ENCODE data around the gene CRHR1.

- TF ChIP-seq POLR2A (IDR thresholded peaks at IDR 0.05; ENCODE audit: extremely low read depth, insufficient read length) (no peak), CTCF (IDR thresholded peaks at IDR 0.05; ENCODE audit: low read depth, low read length) (no peak)
Observed at GRCh38 chr17:45841883-45842525, 57.9 kb downstream of the CRHR1 start.
